ENCODE measurements around the gene TRMT11.

DNA sequence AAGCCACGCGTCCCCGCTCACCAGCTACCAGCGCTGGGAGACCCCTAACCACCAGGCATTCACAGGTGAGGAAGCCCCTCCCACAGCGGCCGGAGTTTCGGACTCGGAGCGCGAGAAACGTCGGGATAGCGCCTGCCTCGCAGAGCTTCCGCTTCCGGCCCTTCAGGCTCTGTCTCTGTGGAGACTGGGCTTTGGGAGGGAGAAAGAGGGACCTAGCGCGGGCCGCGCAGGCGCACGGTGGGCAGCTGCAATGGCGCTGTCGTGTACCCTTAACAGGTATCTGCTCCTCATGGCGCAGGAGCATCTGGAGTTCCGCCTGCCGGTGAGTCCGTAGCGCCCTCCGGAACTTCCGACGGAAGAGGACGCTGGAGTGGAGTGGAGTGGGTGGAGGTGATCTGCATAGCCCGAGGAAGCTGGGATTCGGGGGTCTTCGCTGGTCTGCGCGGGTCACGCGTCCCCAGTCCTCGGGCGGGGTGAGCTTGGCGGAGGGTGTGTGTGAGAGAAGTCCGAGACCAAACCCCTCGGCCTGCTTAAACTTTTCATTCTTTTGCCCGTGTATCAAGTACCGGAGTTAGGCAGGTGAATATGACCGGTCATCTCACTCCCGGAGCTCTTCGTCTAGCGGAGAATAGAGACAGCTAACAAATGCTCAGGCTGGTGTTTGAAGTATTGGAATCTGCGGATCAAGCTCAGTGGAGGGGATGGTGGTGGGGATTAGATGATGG lies at the start of gene TRMT11:
- TF ChIP-seq, protein P1, sequence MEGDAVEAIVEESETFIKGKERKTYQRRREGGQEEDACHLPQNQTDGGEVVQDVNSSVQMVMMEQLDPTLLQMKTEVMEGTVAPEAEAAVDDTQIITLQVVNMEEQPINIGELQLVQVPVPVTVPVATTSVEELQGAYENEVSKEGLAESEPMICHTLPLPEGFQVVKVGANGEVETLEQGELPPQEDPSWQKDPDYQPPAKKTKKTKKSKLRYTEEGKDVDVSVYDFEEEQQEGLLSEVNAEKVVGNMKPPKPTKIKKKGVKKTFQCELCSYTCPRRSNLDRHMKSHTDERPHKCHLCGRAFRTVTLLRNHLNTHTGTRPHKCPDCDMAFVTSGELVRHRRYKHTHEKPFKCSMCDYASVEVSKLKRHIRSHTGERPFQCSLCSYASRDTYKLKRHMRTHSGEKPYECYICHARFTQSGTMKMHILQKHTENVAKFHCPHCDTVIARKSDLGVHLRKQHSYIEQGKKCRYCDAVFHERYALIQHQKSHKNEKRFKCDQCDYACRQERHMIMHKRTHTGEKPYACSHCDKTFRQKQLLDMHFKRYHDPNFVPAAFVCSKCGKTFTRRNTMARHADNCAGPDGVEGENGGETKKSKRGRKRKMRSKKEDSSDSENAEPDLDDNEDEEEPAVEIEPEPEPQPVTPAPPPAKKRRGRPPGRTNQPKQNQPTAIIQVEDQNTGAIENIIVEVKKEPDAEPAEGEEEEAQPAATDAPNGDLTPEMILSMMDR (IDR thresholded peaks at IDR 0.05; ENCODE audit: insufficient read depth, low read length, poor library complexity, severe bottlenecking): no peak
- TF ChIP-seq EZH2phosphoT487 (conservative IDR thresholded peaks at IDR 0.05; ENCODE audit: low read length): no peak

Measured in SU-DHL-6 (cell line).